Ovary (tissue), 9 donors: ENCODE measurements around the gene KIR2DL3. TPM values are rescaled to one million over a fixed set of nuclear protein-coding genes. Genes with fewer than 3 reads are reported as not detected.
"Not testable (repeated sequence)": the region's sequence is repeated elsewhere in the genome, so short reads cannot be mapped to it uniquely, and the experiment has no call there.

Experiments
- DNase-seq, 5 donors: peaks; one replicate each; pipeline ENCODE4 v3.0.0-alpha.2; 2019 to 2020
- H3K27ac ChIP-seq, 2 donors: fragments of 200-600 bp; one replicate each; pipeline versions ENCODE4 v1.5.1 to v1.8.0; 2019 to 2022
- H3K27me3 ChIP-seq: fragments of 200-600 bp; one replicate; pipeline ENCODE4 v1.8.0; 2022
- H3K36me3 ChIP-seq: fragments of 200-600 bp; sonication (generic); one replicate; pipeline ENCODE4 v1.5.1; 2019
- H3K4me1 ChIP-seq: one replicate; pipeline ENCODE4 v1.8.1; 2013; ENCODE audit warnings: mild to moderate bottlenecking, moderate library complexity; ENCODE audit not compliant: insufficient read depth
- H3K4me3 ChIP-seq: fragments of 200-600 bp; sonication (generic); one replicate; pipeline ENCODE4 v1.5.1; 2017
- H3K9me3 ChIP-seq, 2 donors: fragments of 200-600 bp in 1 of 2; sonication (generic) in 1 of 2; one replicate each; pipeline versions ENCODE4 v1.5.1 to v1.8.1; 2013 to 2019; ENCODE audit warnings: mild to moderate bottlenecking in 1 of 2, moderate library complexity in 1 of 2
- CTCF ChIP-seq, 3 donors: fragments of 450-650 bp in 2 of 3; fragments of 200-600 bp in 1 of 3; IDR thresholded peaks; one replicate each; pipeline versions ENCODE4 v1.5.1 to v1.8.0; 2016 to 2022; ENCODE audit warnings: antibody characterized with exemption in 3 of 3, mild to moderate bottlenecking in 1 of 3
- EP300 ChIP-seq: sonication (generic); formaldehyde crosslinking; IDR thresholded peaks from one replicate; pipeline ENCODE4 v1.6.1; 2017; ENCODE audit warnings: antibody characterized with exemption
- POLR2A ChIP-seq: fragments of 450-650 bp; IDR thresholded peaks from one replicate; pipeline ENCODE4 v1.6.1; 2017; ENCODE audit warnings: antibody characterized with exemption, mild to moderate bottlenecking, moderate library complexity
- WGBS, 3 donors: extraction: QIAGEN DNeasy Blood & Tissue Kit in 1 of 3; methylation state at CpG; one replicate each; pipeline versions ENCODE4 v1.1.5 to v1.1.7; 2013 to 2017; 5-methylcytosine and 5-hydroxymethylcytosine counted together
- intact Hi-C, 4 donors: fragments of 100-400 bp; cut with DNase I; formaldehyde crosslinking; loops; one replicate each; pipeline versions ENCODE4 v1.11.0 to v1.15.1; 2022 to 2023
- polyA plus RNA-seq, 2 donors: library from polyadenylated mRNA; stranded (reverse); fragments of 200-250 nt in 1 of 2; fragments of 350-450 nt in 1 of 2; fragmentation: Illumina TruSeq in 1 of 2; extraction: RNeasy Lipid Tissue Mini Kit (QIAGEN cat#74804) in 1 of 2; gene quantifications; one replicate each; pipeline ENCODE4 v1.2.3, GENCODE V29; 2013 to 2014
- total RNA-seq, 7 donors: library from RNA; depleted of rRNA in 2 of 7; stranded (reverse); fragments of >200 nt in 2 of 7; fragmentation: NEBNext Ultra II Directional in 3 of 7; extraction: Animal tissue kit (Norgen Biotek cat#: 25700) in 3 of 7; gene quantifications; one replicate each; pipeline versions ENCODE4 v1.1.0 to v1.2.4, GENCODE V29; 2016 to 2023
- donor health status: DM: no; HTN: no; CAD: no; lungs with moderate emphysema.
- donor health status: DM: no; HTN: no; CAD: no.
- donor health status: Bipolar disorder and iron deficiency.
- donor health status: DM: yes; HTN: yes; CAD: no.
- donor health status: DM: no; HTN: no; CAD: no.
- donor health status: DM: yes; HTN: yes; CAD: no.

The KIR2DL3 gene
- total and polyA plus RNA-seq, 9 donors, result 0.45 TPM; not detected in 8

DNA sequence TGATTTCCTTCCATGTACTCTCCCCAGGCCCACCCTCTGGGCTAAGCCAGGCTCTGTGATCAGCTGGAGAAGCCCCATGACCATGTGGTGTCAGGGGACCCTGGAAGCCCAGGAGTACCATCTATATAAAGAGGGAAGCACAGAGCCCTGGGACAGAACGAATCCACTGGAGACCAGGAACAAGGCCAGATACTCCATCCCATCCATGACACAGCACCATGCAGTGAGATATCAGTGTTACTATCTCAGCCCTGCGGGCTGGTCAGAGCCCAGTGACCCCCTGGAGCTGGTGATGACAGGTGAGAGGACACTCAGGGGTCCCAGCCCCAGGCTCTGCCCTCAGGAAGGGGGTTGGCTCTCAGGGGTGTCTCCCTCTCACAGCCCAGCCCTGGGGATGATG is 41.5 kb upstream of the KIR2DL3 start:
- peaks cover 0 to 5% of the 10 kb centered on the region in 2 donors for H3K9me3 ChIP-seq
- 13 to 32% (median 14%) methylated on average over 2 of the region's 2 CpGs for WGBS, 3 donors
- H3K4me3 ChIP-seq, result no peak overlapping the region
- H3K4me1 ChIP-seq, result no peaks in the 10 kb centered on the region
- H3K36me3 ChIP-seq, result no peaks in the 10 kb centered on the region
- TF ChIP-seq EP300, result no peak
- no peak for TF ChIP-seq POLR2A
- no peak for TF ChIP-seq CTCF (IDR thresholded peaks at IDR 0.05)
- no peak for DNase-seq
- H3K27ac ChIP-seq, result no peak overlapping the region
- no peaks in the 10 kb centered on the region for H3K27me3 ChIP-seq
- intact Hi-C loops, result no loop called here

- DNase-seq, H3K27ac ChIP-seq, H3K9me3 ChIP-seq, H3K4me1 ChIP-seq, H3K36me3 ChIP-seq, H3K4me3 ChIP-seq, H3K27me3 ChIP-seq, intact Hi-C loops: not testable (repeated sequence)
- WGBS, 3 donors, result 69 to 84% (median 83%) methylated on average over 12 to 13 of the region's 13 CpGs
Measured at GRCh38 chr19:54697716-54698115, 40.6 kb upstream of the KIR2DL3 start.

DNA sequence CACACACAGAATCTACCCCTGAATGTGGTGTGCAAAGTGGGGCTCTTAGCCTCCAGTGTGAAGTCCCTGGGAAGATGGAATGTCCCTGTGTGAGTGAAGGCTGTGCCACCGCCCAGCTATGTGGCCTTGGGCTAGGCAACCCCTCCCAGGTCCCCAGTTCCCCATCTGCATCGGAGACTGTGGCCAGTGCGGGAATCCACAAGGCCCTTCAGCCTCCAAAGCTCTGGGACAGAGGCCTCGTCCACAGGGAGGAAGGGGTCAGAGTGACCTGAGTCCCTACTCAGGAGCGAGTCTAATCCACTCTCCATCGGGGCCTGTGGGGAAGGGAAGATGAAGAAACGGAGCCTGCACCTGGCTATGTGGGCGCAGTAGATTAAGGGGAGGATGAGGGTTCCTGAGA is 33.4 kb upstream of the KIR2DL3 start:
- DNase-seq, result no peak
- H3K9me3 ChIP-seq, result no peaks in the 10 kb centered on the region
- no peak overlapping the region for H3K4me3 ChIP-seq
- no peak for TF ChIP-seq POLR2A
- 67 to 71% (median 67%) methylated on average over 8 of the region's 8 CpGs for WGBS, 3 donors
- no peaks in the 10 kb centered on the region for H3K27me3 ChIP-seq
- no peaks in the 10 kb centered on the region for H3K4me1 ChIP-seq
- intact Hi-C loops, result no loop called here
- no peak overlapping the region for H3K27ac ChIP-seq
- no peaks in the 10 kb centered on the region for H3K36me3 ChIP-seq

GRCh38 chr19:54707962-54708361 is 30.4 kb upstream of the KIR2DL3 start:
- no peak for TF ChIP-seq CTCF (IDR thresholded peaks at IDR 0.05)
- TF ChIP-seq EP300, result no peak
- no peak for TF ChIP-seq POLR2A
- no peak for DNase-seq
- H3K27me3 ChIP-seq, result no peaks in the 10 kb centered on the region
- intact Hi-C loops, result no loop called here
- no peaks in the 10 kb centered on the region for H3K36me3 ChIP-seq
- H3K9me3 ChIP-seq, result no peaks in the 10 kb centered on the region
- H3K4me1 ChIP-seq, result no peaks in the 10 kb centered on the region
- WGBS, 3 donors, result 58 to 81% (median 67%) methylated on average over 2 to 4 of the region's 4 CpGs
- no peak overlapping the region for H3K4me3 ChIP-seq
- H3K27ac ChIP-seq, result no peak overlapping the region

GRCh38 chr19:54708781-54709180 is 29.5 kb upstream of the KIR2DL3 start:
- Histone ChIP-seq H3K27ac (no peak overlapping the region), H3K27me3 (no peaks in the 10 kb centered on the region), H3K4me3 (no peak overlapping the region), H3K9me3 (no peaks in the 10 kb centered on the region), H3K4me1 (no peaks in the 10 kb centered on the region), H3K36me3 (no peaks in the 10 kb centered on the region)
- TF ChIP-seq EP300, result no peak
- no peak for TF ChIP-seq CTCF (IDR thresholded peaks at IDR 0.05)
- no peak for TF ChIP-seq POLR2A
- intact Hi-C loops, result no loop called here
- no peak for DNase-seq
- WGBS, 3 donors, result 81 to 85% (median 84%) methylated on average over 7 of the region's 7 CpGs
